Stimulated activated naive B cell treated with anti-CD40 and anti-IgM and Interleukin-4, amounts not matched to agents 10 μg/mL and 1 μg/mL and 100 μg/mL, for 72 hours (primary cell): Measurements from ENCODE around the gene MEX3C.

Source experiments
- ATAC-seq, 2 donors: fragments of 150-1000 bp; cut with Tn5 transposase; replicated peaks; 2 replicates each; pipeline ENCODE4 v1.10.0; 2021; ENCODE audit warnings: moderate library complexity in 1 of 2
- DNase-seq: peaks from one replicate; pipeline ENCODE4 v3.0.0; 2021
- H3K27ac Mint-ChIP-seq: one replicate; pipeline ENCODE4 v1.8.0; 2022; ENCODE audit warnings: mild to moderate bottlenecking, mixed read lengths
- H3K27me3 Mint-ChIP-seq, 2 donors: one replicate each; pipeline ENCODE4 v1.8.0; 2022; ENCODE audit warnings: mixed read lengths in 2 of 2
- H3K36me3 Mint-ChIP-seq, 2 donors: one replicate each; pipeline ENCODE4 v1.8.0; 2022; ENCODE audit warnings: mixed read lengths in 2 of 2, mild to moderate bottlenecking in 1 of 2
- H3K4me1 Mint-ChIP-seq, 2 donors: one replicate each; pipeline ENCODE4 v1.8.0; 2022; ENCODE audit warnings: mixed read lengths in 2 of 2, mild to moderate bottlenecking in 1 of 2
- H3K4me3 Mint-ChIP-seq, 2 donors: one replicate each; pipeline ENCODE4 v1.8.0; 2022; ENCODE audit warnings: mild to moderate bottlenecking in 2 of 2, mixed read lengths in 2 of 2, moderate library complexity in 1 of 2
- H3K9me3 Mint-ChIP-seq, 2 donors: one replicate each; pipeline ENCODE4 v1.8.0; 2022; ENCODE audit warnings: mixed read lengths in 2 of 2, mild to moderate bottlenecking in 1 of 2

MEX3C gene

GRCh38 chr18:51133580-51134160 is 63.8 kb downstream of the MEX3C start:
- no peak overlapping the region for H3K4me3 Mint-ChIP-seq
- H3K36me3 Mint-ChIP-seq = no peaks in the 10 kb centered on the region
- no peaks in the 10 kb centered on the region for H3K27me3 Mint-ChIP-seq
- no peak for ATAC-seq
- no peak overlapping the region for H3K27ac Mint-ChIP-seq
- no peak for DNase-seq
- H3K4me1 Mint-ChIP-seq = peaks cover 5 to 9% of the 10 kb centered on the region in 2 donors
- no peaks in the 10 kb centered on the region for H3K9me3 Mint-ChIP-seq

GRCh38 chr18:51132256-51132935 is 65.1 kb downstream of the MEX3C start:
- Mint-ChIP-seq H3K4me3 (no peak overlapping the region), H3K27me3 (no peaks in the 10 kb centered on the region), H3K9me3 (no peaks in the 10 kb centered on the region), H3K36me3 (no peaks in the 10 kb centered on the region), H3K27ac (no peak overlapping the region), H3K4me1 (peaks cover 3 to 6% of the 10 kb centered on the region in 2 donors)
- DNase-seq = no peak
- no peak for ATAC-seq

GRCh38 chr18:51128533-51128932 is 68.9 kb downstream of the MEX3C start:
- DNase-seq (no peak), ATAC-seq (no peak)
- no peak overlapping the region for H3K4me3 Mint-ChIP-seq
- H3K27me3 Mint-ChIP-seq = peaks cover 0 to 3% of the 10 kb centered on the region in 2 donors
- H3K9me3 Mint-ChIP-seq = no peaks in the 10 kb centered on the region
- no peaks in the 10 kb centered on the region for H3K36me3 Mint-ChIP-seq
- H3K27ac Mint-ChIP-seq = no peak overlapping the region
- H3K4me1 Mint-ChIP-seq = no peaks in the 10 kb centered on the region

GRCh38 chr18:51127664-51128063 is 69.8 kb downstream of the MEX3C start:
- no peak overlapping the region for H3K4me3 Mint-ChIP-seq

GRCh38 chr18:51125976-51126375 is 71.5 kb downstream of the MEX3C start:
- ATAC-seq (no peak), DNase-seq (no peak)
- Mint-ChIP-seq H3K27ac (no peak overlapping the region), H3K4me3 (no peak overlapping the region), H3K27me3 (peaks cover 0 to 7% of the 10 kb centered on the region in 2 donors), H3K9me3 (no peaks in the 10 kb centered on the region), H3K4me1 (no peaks in the 10 kb centered on the region), H3K36me3 (no peaks in the 10 kb centered on the region)

More at GRCh38 chr18:51127664-51128063, 69.8 kb downstream of the MEX3C start:
- no peak for ATAC-seq
- no peak overlapping the region for H3K27ac Mint-ChIP-seq
- H3K27me3 Mint-ChIP-seq = peaks cover 0 to 3% of the 10 kb centered on the region in 2 donors
- H3K36me3 Mint-ChIP-seq = no peaks in the 10 kb centered on the region
- H3K4me1 Mint-ChIP-seq = no peaks in the 10 kb centered on the region
- DNase-seq = no peak
- H3K9me3 Mint-ChIP-seq = no peaks in the 10 kb centered on the region
